Loucy (cell line): Measurements from ENCODE around the gene SLC6A6.

ENCODE experiments used
- H2AFZ ChIP-seq: fragments of 200-600 bp; sonication (generic); 2 replicates; pipeline ENCODE4 v1.6.0; 2016; ENCODE audit warnings: antibody characterized with exemption, mild to moderate bottlenecking, low read length, moderate library complexity
- H3F3A ChIP-seq: fragments of 200-600 bp; 2 replicates; pipeline ENCODE4 v1.6.0; 2016; ENCODE audit warnings: antibody characterized with exemption, low read depth, mild to moderate bottlenecking
- H3K27me3 ChIP-seq: fragments of 200-600 bp; sonication (generic); 2 replicates; pipeline ENCODE4 v1.6.1; 2014; ENCODE audit warnings: low read length, mild to moderate bottlenecking; ENCODE audit not compliant: insufficient read depth, poor library complexity, severe bottlenecking
- H3K36me3 ChIP-seq: fragments of 200-600 bp; sonication (generic); 2 replicates; pipeline ENCODE4 v1.6.1; 2016; ENCODE audit warnings: low read length; ENCODE audit not compliant: insufficient read depth
- H3K4me1 ChIP-seq: fragments of 200-600 bp; sonication (generic); 2 replicates; pipeline ENCODE4 v1.5.1; 2014; ENCODE audit warnings: low read length, mild to moderate bottlenecking; ENCODE audit not compliant: insufficient read depth, poor library complexity, severe bottlenecking
- H3K4me2 ChIP-seq: fragments of 200-600 bp; sonication (generic); 2 replicates; pipeline ENCODE4 v1.6.0; 2014; ENCODE audit warnings: antibody characterized with exemption, low read length, low read depth, mild to moderate bottlenecking; ENCODE audit not compliant: poor library complexity, severe bottlenecking
- H3K4me3 ChIP-seq: fragments of 200-600 bp; sonication (generic); 2 replicates; pipeline ENCODE4 v1.5.1; 2014; ENCODE audit warnings: low read length, mild to moderate bottlenecking, mixed read lengths; ENCODE audit not compliant: poor library complexity, severe bottlenecking
- H3K79me2 ChIP-seq: fragments of 200-600 bp; sonication (generic); 2 replicates; pipeline ENCODE4 v1.6.1; 2014; ENCODE audit warnings: low read length; ENCODE audit not compliant: insufficient read depth
- H3K9ac ChIP-seq: fragments of 200-600 bp; sonication (generic); 2 replicates; pipeline ENCODE4 v1.6.0; 2014; ENCODE audit warnings: mild to moderate bottlenecking, low read depth, low read length, moderate library complexity; ENCODE audit not compliant: poor library complexity, severe bottlenecking
- H3K9me2 ChIP-seq: fragments of 200-600 bp; sonication (generic); replicated peaks from 2 replicates; pipeline ENCODE4 v1.6.1; 2016; ENCODE audit warnings: low read depth, low read length, mixed read lengths
- H3K9me3 ChIP-seq: fragments of 200-600 bp; sonication (generic); 2 replicates; pipeline ENCODE4 v1.6.1; 2014; ENCODE audit warnings: mild to moderate bottlenecking, antibody characterized with exemption, low read length, low read depth; ENCODE audit not compliant: insufficient read depth
- H4K20me1 ChIP-seq: fragments of 200-600 bp; sonication (generic); 2 replicates; pipeline ENCODE4 v1.6.0; 2014; ENCODE audit warnings: antibody characterized with exemption, low read length, mild to moderate bottlenecking; ENCODE audit not compliant: insufficient read depth, poor library complexity, severe bottlenecking
- CTCF ChIP-seq: fragments of 200-600 bp; sonication (generic); conservative IDR thresholded peaks from 2 replicates; pipeline ENCODE4 v1.5.1; 2014; ENCODE audit warnings: mild to moderate bottlenecking, antibody characterized with exemption, low read length
- EZH2phosphoT487 ChIP-seq: fragments of 200-600 bp; IDR thresholded peaks from 2 replicates; pipeline ENCODE4 v1.6.1; 2018; ENCODE audit warnings: antibody characterized with exemption, mild to moderate bottlenecking, moderate library complexity, borderline replicate concordance

Gene SLC6A6

GRCh38 chr3:14487821-14488220, 85.4 kb downstream of the SLC6A6 start:
- Histone ChIP-seq H2AFZ (no peak overlapping the region), H4K20me1 (no peaks in the 10 kb centered on the region), H3K4me2 (no peak overlapping the region), H3K4me1 (no peaks in the 10 kb centered on the region), H3K9ac (no peak overlapping the region), H3K36me3 (peaks cover 26% of the 10 kb centered on the region; the same call in 1 of the 2 replicates), H3F3A (no peaks in the 10 kb centered on the region), H3K27me3 (no peaks in the 10 kb centered on the region), H3K79me2 (no peaks in the 10 kb centered on the region), H3K4me3 (no peak overlapping the region), H3K9me3 (no peaks in the 10 kb centered on the region), H3K9me2 (no peaks in the 10 kb centered on the region)
- no peak for TF ChIP-seq EZH2phosphoT487
- no peak for TF ChIP-seq CTCF

- Histone ChIP-seq H3K4me1 (no peaks in the 10 kb centered on the region), H3K36me3 (peaks cover 20% of the 10 kb centered on the region; the same call in 1 of the 2 replicates), H3F3A (no peaks in the 10 kb centered on the region), H3K4me2 (no peak overlapping the region), H2AFZ (no peak overlapping the region), H3K9me2 (no peaks in the 10 kb centered on the region), H3K4me3 (no peak overlapping the region), H3K27me3 (no peaks in the 10 kb centered on the region), H4K20me1 (no peaks in the 10 kb centered on the region), H3K79me2 (no peaks in the 10 kb centered on the region), H3K9me3 (no peaks in the 10 kb centered on the region), H3K9ac (no peak overlapping the region)
- TF ChIP-seq EZH2phosphoT487: no peak
- no peak for TF ChIP-seq CTCF
Observed at GRCh38 chr3:14488286-14489041, 86.1 kb downstream of the SLC6A6 start.

- no peaks in the 10 kb centered on the region for H3K79me2 ChIP-seq
- peaks cover 12% of the 10 kb centered on the region; the same call in 1 of the 2 replicates for H3K36me3 ChIP-seq
- H3F3A ChIP-seq: no peaks in the 10 kb centered on the region
- H3K27me3 ChIP-seq: no peaks in the 10 kb centered on the region
- no peak overlapping the region for H3K4me3 ChIP-seq
- H3K9me2 ChIP-seq: no peaks in the 10 kb centered on the region
- no peak overlapping the region for H3K9ac ChIP-seq
- TF ChIP-seq EZH2phosphoT487 (no peak), CTCF (no peak)
- H3K4me2 ChIP-seq: no peak overlapping the region
- H2AFZ ChIP-seq: no peak overlapping the region
- H4K20me1 ChIP-seq: no peaks in the 10 kb centered on the region
- no peaks in the 10 kb centered on the region for H3K9me3 ChIP-seq
- H3K4me1 ChIP-seq: no peaks in the 10 kb centered on the region
Observed at GRCh38 chr3:14489641-14490040, 87.2 kb downstream of the SLC6A6 start.
